BE2C (cell line): ENCODE measurements around the gene OSBPL5. TPM values are rescaled to one million over a fixed set of nuclear protein-coding genes. Genes with fewer than 3 reads are reported as not detected.

ENCODE experiments used
- DNase-seq: peaks from one replicate; pipeline ENCODE4 v3.0.0-alpha.2; 2020
- H3K27me3 ChIP-seq: fragments of 250-450 bp; sonication (Bioruptor Pico); 2 replicates; pipeline ENCODE4 v1.5.1; 2020; ENCODE audit warnings: mild to moderate bottlenecking
- H3K36me3 ChIP-seq: fragments of 250-450 bp; sonication (Bioruptor Pico); 2 replicates; pipeline ENCODE4 v1.5.1; 2020; ENCODE audit warnings: mild to moderate bottlenecking
- H3K4me1 ChIP-seq: fragments of 250-450 bp; sonication (Bioruptor Pico); 2 replicates; pipeline ENCODE4 v1.5.1; 2020
- H3K4me3 ChIP-seq: 2 replicates; pipeline ENCODE4 v1.5.1; 2011; ENCODE audit warnings: low read depth, low read length
- H3K9me3 ChIP-seq: fragments of 250-450 bp; sonication (Bioruptor Pico); 2 replicates; pipeline ENCODE4 v1.5.1; 2020
- CTCF ChIP-seq: IDR thresholded peaks from 2 replicates; pipeline ENCODE4 v1.5.1; 2012; ENCODE audit warnings: mild to moderate bottlenecking, low read depth, low read length
- polyA plus RNA-seq: library from polyadenylated mRNA; unstranded; fragments of >200 nt; gene quantifications from one replicate; pipeline ENCODE4 v1.2.1, GENCODE V29; 2012; ENCODE audit warnings: low read depth, missing spikeins; ENCODE audit not compliant: insufficient read length, insufficient read depth

OSBPL5 gene
- polyA plus RNA-seq: 6.4 TPM

- no peaks in the 10 kb centered on the region for H3K36me3 ChIP-seq
- H3K4me3 ChIP-seq: peak within 1 kb of the TSS; percentile 56
- H3K4me1 ChIP-seq: peaks cover 4% of the 10 kb centered on the region
- H3K9me3 ChIP-seq: no peaks in the 10 kb centered on the region
- no peak for TF ChIP-seq CTCF
- DNase-seq: peak; percentile 60
- H3K27me3 ChIP-seq: no peaks in the 10 kb centered on the region
Observed at GRCh38 chr11:3165152-3165705, at the start of gene OSBPL5. OSBPL5 (minus strand) TSS chr11:3165310; CDS start chr11:3129148, 36,162 bp downstream.

- DNase-seq: no peak
- TF ChIP-seq CTCF: no peak
- Histone ChIP-seq H3K4me3 (no peak overlapping the region), H3K9me3 (no peaks in the 10 kb centered on the region), H3K36me3 (no peaks in the 10 kb centered on the region), H3K4me1 (no peaks in the 10 kb centered on the region), H3K27me3 (no peaks in the 10 kb centered on the region)
Observed at GRCh38 chr11:3214420-3214699, 49.2 kb upstream of the OSBPL5 start.

GRCh38 chr11:3213659-3214419 lies 48.7 kb upstream of the OSBPL5 start:
- no peaks in the 10 kb centered on the region for H3K4me1 ChIP-seq
- no peaks in the 10 kb centered on the region for H3K9me3 ChIP-seq
- no peak for DNase-seq
- no peaks in the 10 kb centered on the region for H3K36me3 ChIP-seq
- no peaks in the 10 kb centered on the region for H3K27me3 ChIP-seq
- no peak overlapping the region for H3K4me3 ChIP-seq
- TF ChIP-seq CTCF: no peak

GRCh38 chr11:3208272-3208671 lies 43.2 kb upstream of the OSBPL5 start:
- no peaks in the 10 kb centered on the region for H3K36me3 ChIP-seq
- no peak for TF ChIP-seq CTCF
- H3K4me1 ChIP-seq: no peaks in the 10 kb centered on the region
- H3K27me3 ChIP-seq: peaks cover 6% of the 10 kb centered on the region
- H3K9me3 ChIP-seq: no peaks in the 10 kb centered on the region
- DNase-seq: no peak
- H3K4me3 ChIP-seq: no peak overlapping the region

- H3K36me3 ChIP-seq: no peaks in the 10 kb centered on the region
- H3K9me3 ChIP-seq: no peaks in the 10 kb centered on the region
- no peaks in the 10 kb centered on the region for H3K4me1 ChIP-seq
- no peak for DNase-seq
- no peak overlapping the region for H3K4me3 ChIP-seq
- H3K27me3 ChIP-seq: peaks cover 12% of the 10 kb centered on the region
- no peak for TF ChIP-seq CTCF
Observed at GRCh38 chr11:3207526-3208189, 42.5 kb upstream of the OSBPL5 start.

GRCh38 chr11:3206922-3207204 lies 41.8 kb upstream of the OSBPL5 start:
- DNase-seq: no peak
- peaks cover 13% of the 10 kb centered on the region for H3K27me3 ChIP-seq
- TF ChIP-seq CTCF: no peak
- no peaks in the 10 kb centered on the region for H3K9me3 ChIP-seq
- H3K36me3 ChIP-seq: no peaks in the 10 kb centered on the region
- no peak overlapping the region for H3K4me3 ChIP-seq
- no peaks in the 10 kb centered on the region for H3K4me1 ChIP-seq
